ENCODE data around the gene PGLYRP4.

Gene PGLYRP4

GRCh38 chr1:153312570-153313186 is 36.0 kb downstream of the PGLYRP4 start, which contains the start of gene PGLYRP3:
TSS of gene PGLYRP3 (minus strand) at chr1:153312952. CDS start at chr1:153310665, 2,287 bp downstream.
- Histone ChIP-seq H3K79me2 (ENCODE audit: insufficient read depth, low read length) (no peaks in the 10 kb centered on the region), H2AFZ (ENCODE audit: low read length) (no peak within 1 kb of the TSS), H3F3A (ENCODE audit: insufficient read depth, low read length) (no peaks in the 10 kb centered on the region), H3K4me3 (ENCODE audit: low read depth, low read length, poor library complexity, severe bottlenecking) (no peak within 1 kb of the TSS), H3K4me2 (ENCODE audit: low read length) (no peak within 1 kb of the TSS), H3K9me3 (ENCODE audit: low read length) (no peaks in the 10 kb centered on the region), H4K20me1 (ENCODE audit: insufficient read depth, low read length) (no peaks in the 10 kb centered on the region), H3K36me3 (ENCODE audit: insufficient read depth, low read length) (no peaks in the 10 kb centered on the region), H3K9ac (ENCODE audit: low read length) (no peak within 1 kb of the TSS), H3K9me2 (ENCODE audit: low read depth, low read length) (no peaks in the 10 kb centered on the region), H3K27ac (ENCODE audit: low read depth, low read length, poor library complexity, severe bottlenecking) (no peak within 1 kb of the TSS), H3K4me1 (ENCODE audit: insufficient read depth, low read length, severe bottlenecking) (no peaks in the 10 kb centered on the region), H3K27me3 (ENCODE audit: insufficient read depth, low read length) (no peaks in the 10 kb centered on the region)
- TF ChIP-seq EZH2 (IDR thresholded peaks at IDR 0.05; ENCODE audit: borderline replicate concordance, low read length) (no peak), CTCF (IDR thresholded peaks at IDR 0.05; ENCODE audit: low read length) (no peak)

- Histone ChIP-seq H3K9ac (ENCODE audit: low read length) (no peak overlapping the region), H3K79me2 (ENCODE audit: insufficient read depth, low read length) (no peaks in the 10 kb centered on the region), H3K27me3 (ENCODE audit: insufficient read depth, low read length) (no peaks in the 10 kb centered on the region), H2AFZ (ENCODE audit: low read length) (no peak overlapping the region), H3K36me3 (ENCODE audit: insufficient read depth, low read length) (no peaks in the 10 kb centered on the region), H3K4me2 (ENCODE audit: low read length) (no peak overlapping the region), H3K27ac (ENCODE audit: low read depth, low read length, poor library complexity, severe bottlenecking) (no peak overlapping the region), H3K4me3 (ENCODE audit: low read depth, low read length, poor library complexity, severe bottlenecking) (no peak overlapping the region), H3K9me2 (ENCODE audit: low read depth, low read length) (no peaks in the 10 kb centered on the region), H3F3A (ENCODE audit: insufficient read depth, low read length) (no peaks in the 10 kb centered on the region), H3K9me3 (ENCODE audit: low read length) (no peaks in the 10 kb centered on the region), H3K4me1 (ENCODE audit: insufficient read depth, low read length, severe bottlenecking) (no peaks in the 10 kb centered on the region), H4K20me1 (ENCODE audit: insufficient read depth, low read length) (no peaks in the 10 kb centered on the region)
- no peak for TF ChIP-seq EZH2 (IDR thresholded peaks at IDR 0.05; ENCODE audit: borderline replicate concordance, low read length)
- TF ChIP-seq CTCF (IDR thresholded peaks at IDR 0.05; ENCODE audit: low read length) = no peak
Observed at GRCh38 chr1:153310526-153310925, 38.1 kb downstream of the PGLYRP4 start.

DNA sequence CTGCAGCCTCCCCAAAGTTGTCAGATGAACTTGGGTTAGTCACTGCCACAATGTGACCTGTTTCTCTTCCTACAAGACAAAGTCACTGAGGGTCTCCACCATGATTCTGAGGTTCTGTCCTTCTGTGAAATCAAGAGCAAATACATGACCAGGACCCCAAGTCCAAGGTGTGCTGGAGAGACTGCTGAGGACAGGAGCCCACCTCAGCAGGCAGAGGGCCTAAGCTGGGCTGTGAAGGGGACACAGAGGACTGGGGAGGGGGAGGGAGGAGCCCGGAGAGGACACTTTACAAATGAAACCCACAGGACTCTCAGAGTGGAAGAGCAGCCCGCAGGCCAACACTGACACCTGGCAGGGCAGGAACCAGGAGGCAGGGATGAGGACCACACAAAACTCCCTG is 39.2 kb downstream of the PGLYRP4 start:
- no peak overlapping the region for H3K9ac ChIP-seq (ENCODE audit: low read length)
- no peaks in the 10 kb centered on the region for H3K79me2 ChIP-seq (ENCODE audit: insufficient read depth, low read length)
- no peak overlapping the region for H3K27ac ChIP-seq (ENCODE audit: low read depth, low read length, poor library complexity, severe bottlenecking)
- H3F3A ChIP-seq (ENCODE audit: insufficient read depth, low read length) = no peaks in the 10 kb centered on the region
- no peaks in the 10 kb centered on the region for H3K4me1 ChIP-seq (ENCODE audit: insufficient read depth, low read length, severe bottlenecking)
- H3K9me2 ChIP-seq (ENCODE audit: low read depth, low read length) = no peaks in the 10 kb centered on the region
- no peaks in the 10 kb centered on the region for H3K36me3 ChIP-seq (ENCODE audit: insufficient read depth, low read length)
- H2AFZ ChIP-seq (ENCODE audit: low read length) = no peak overlapping the region
- H3K9me3 ChIP-seq (ENCODE audit: low read length) = no peaks in the 10 kb centered on the region
- no peak overlapping the region for H3K4me3 ChIP-seq (ENCODE audit: low read depth, low read length, poor library complexity, severe bottlenecking)
- H3K27me3 ChIP-seq (ENCODE audit: insufficient read depth, low read length) = no peaks in the 10 kb centered on the region
- TF ChIP-seq CTCF (IDR thresholded peaks at IDR 0.05; ENCODE audit: low read length) = no peak
- TF ChIP-seq EZH2 (IDR thresholded peaks at IDR 0.05; ENCODE audit: borderline replicate concordance, low read length) = no peak
- H3K4me2 ChIP-seq (ENCODE audit: low read length) = no peak overlapping the region
- H4K20me1 ChIP-seq (ENCODE audit: insufficient read depth, low read length) = no peaks in the 10 kb centered on the region

Data from OCI-LY1 (cell line).